ENCODE measurements around the gene CIC. TPM values are rescaled to one million over a fixed set of nuclear protein-coding genes. Genes with fewer than 3 reads are reported as not detected.

The CIC gene
- total RNA-seq, 1 donor = 43.1 TPM

Other genes starting within 250 kb of the CIC start
- gene GRIK5, start 199.0 kb upstream of the CIC start, total RNA-seq = 22.1 TPM
- 67.6 TPM for gene ZNF574, start 193.1 kb upstream of the CIC start, total RNA-seq
- gene POU2F2, start 136.8 kb upstream of the CIC start, total RNA-seq = 5.7 TPM
- gene DEDD2, start 51.6 kb upstream of the CIC start, total RNA-seq = 78.1 TPM
- 16.2 TPM for gene ZNF526, start 48.9 kb upstream of the CIC start, total RNA-seq
- gene GSK3A, start 26.6 kb upstream of the CIC start, total RNA-seq = 24.5 TPM
- gene ERF, start 14.1 kb upstream of the CIC start, total RNA-seq = 39.0 TPM
- gene PRR19, start 32.9 kb downstream of the CIC start, total RNA-seq = 0.54 TPM
- gene PAFAH1B3, start 33.4 kb downstream of the CIC start, total RNA-seq = 119 TPM
- gene TMEM145, start 44.1 kb downstream of the CIC start, total RNA-seq = not detected
- gene MEGF8, start 56.4 kb downstream of the CIC start, total RNA-seq = 17.2 TPM
- 1.1 TPM for gene CNFN, start 121.0 kb downstream of the CIC start, total RNA-seq
- 9.2 TPM for gene LIPE, start 158.1 kb downstream of the CIC start, total RNA-seq
- gene CXCL17, start 173.7 kb downstream of the CIC start, total RNA-seq = not detected

Data from hematopoietic multipotent progenitor cell (in vitro differentiated cells).